Thoracic aorta endothelial cell (primary cell): ENCODE results near the gene HTRA1. TPM values are rescaled to one million over a fixed set of nuclear protein-coding genes. Genes with fewer than 3 reads are reported as not detected.
A peak's percentile ranks its signal among the peaks of the same experiment; 100 is the strongest.

ENCODE experiments used
- small RNA-seq: library from RNA; depleted of rRNA; stranded (forward); fragments of <200 nt; gene quantifications from one replicate; pipeline ENCODE3, GENCODE V24; 2012
- total RNA-seq: library from RNA; depleted of rRNA; stranded (reverse); fragments of >200 nt; gene quantifications from 2 replicates; pipeline ENCODE4 v1.2.3, GENCODE V29; 2012

The HTRA1 gene
- total RNA-seq = 22.4 and 37.0 TPM in 2 replicates

GRCh38 chr10:122461367-122461728 lies at the start of gene HTRA1:
HTRA1 (plus strand) TSS chr10:122461553; CDS start chr10:122461653, 100 bp downstream.

DNA sequence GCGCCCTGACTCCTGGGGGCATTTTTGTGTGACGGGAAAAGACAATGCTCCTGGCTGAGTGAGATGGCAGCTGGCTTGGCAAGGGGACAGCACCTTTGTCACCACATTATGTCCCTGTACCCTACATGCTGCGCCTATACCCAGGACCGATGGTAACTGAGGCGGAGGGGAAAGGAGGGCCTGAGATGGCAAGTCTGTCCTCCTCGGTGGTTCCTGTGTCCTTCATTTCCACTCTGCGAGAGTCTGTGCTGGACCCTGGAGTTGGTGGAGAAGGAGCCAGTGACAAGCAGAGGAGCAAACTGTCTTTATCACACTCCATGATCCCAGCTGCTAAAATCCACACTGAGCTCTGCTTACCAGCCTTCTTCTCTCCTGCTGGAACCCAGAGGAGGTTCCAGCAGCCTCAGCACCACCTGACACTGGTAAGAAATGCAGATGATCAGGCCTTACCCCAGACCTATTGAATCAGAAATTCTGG lies 6.7 kb upstream of the HTRA1 start, which contains the start of gene ARMS2:
TSS of gene ARMS2 (plus strand) at position 51 of the 478 bp plus-strand sequence. CDS start at position 126, 75 bp downstream.

DNA sequence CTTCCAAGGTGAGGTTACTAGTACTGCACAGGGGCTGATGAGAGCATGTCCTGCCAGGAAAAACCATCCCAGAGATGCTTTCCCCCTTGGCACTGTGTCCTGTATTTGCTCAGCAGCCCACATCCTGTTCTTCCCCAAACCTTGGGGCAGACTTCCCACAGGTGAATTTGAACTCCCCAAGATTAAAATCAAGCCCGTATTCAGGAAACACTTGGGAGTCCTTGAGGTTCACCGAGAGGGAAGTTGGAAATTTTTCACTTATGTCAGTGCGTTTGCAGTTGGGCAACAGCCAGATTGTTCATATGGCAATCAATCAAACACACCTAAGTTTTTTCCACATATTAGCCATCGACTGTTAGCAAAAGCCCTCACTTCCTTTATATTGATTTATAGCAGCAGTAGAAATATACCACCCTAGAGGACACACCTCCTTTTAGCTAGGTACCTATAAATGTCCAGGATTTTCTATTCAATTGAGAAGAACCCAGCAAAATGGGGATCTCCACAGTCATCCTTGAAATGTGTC lies 99.0 kb downstream of the HTRA1 start, which contains the start of gene DMBT1:
TSS of gene DMBT1 (plus strand) at position 476 of the 526 bp plus-strand sequence. CDS start at position 493, 17 bp downstream.

Small RNAs within 50 kb of the gene (small RNA-seq; reads per million reads assigned to genes)
- 0.77 reads per million, percentile 8 among the genes with 10 or more reads in this experiment for gene MIR3941

Other genes with a start within 250 kb of the HTRA1 start
- not detected in 2 replicates for gene BTBD16, start 190.3 kb upstream of the HTRA1 start, total RNA-seq
- 47.5 and 53.8 TPM in 2 replicates for gene PLEKHA1, start 86.8 kb upstream of the HTRA1 start, total RNA-seq
- gene ARMS2, start 6.9 kb upstream of the HTRA1 start, total RNA-seq = not detected in 2 replicates
- gene DMBT1, start 99.2 kb downstream of the HTRA1 start, total RNA-seq = not detected in 2 replicates
- gene C10orf120, start 238.3 kb downstream of the HTRA1 start, total RNA-seq = not detected in 2 replicates